Stimulated activated CD4-positive, alpha-beta T cell treated with anti-CD3 and anti-CD28 coated beads, Interleukin-2, amount 100 ng/mL, for 48 hours (primary cell): Measurements from ENCODE around the gene AKAP6.

Experiments
- DNase-seq, 2 donors: peaks; one replicate each; pipeline ENCODE4 v3.0.0-alpha.2; 2020

Gene AKAP6

GRCh38 chr14:32329146-32329545 is at the start of gene AKAP6:
Gene AKAP6, plus strand, starts transcription at chr14:32329298. Its CDS starts 104,196 bp downstream, at chr14:32433494.
- DNase-seq = no peak

- DNase-seq = no peak
Measured at GRCh38 chr14:32286602-32287001, 42.5 kb upstream of the AKAP6 start.

- no peak for DNase-seq
Measured at GRCh38 chr14:32296366-32296765, 32.7 kb upstream of the AKAP6 start.

- DNase-seq = no peak
Measured at GRCh38 chr14:32298346-32298745, 30.8 kb upstream of the AKAP6 start.

GRCh38 chr14:32300136-32300535 is 29.0 kb upstream of the AKAP6 start:
- no peak for DNase-seq

- no peak for DNase-seq
Measured at GRCh38 chr14:32303865-32304264, 25.2 kb upstream of the AKAP6 start.

GRCh38 chr14:32304296-32304695 is 24.8 kb upstream of the AKAP6 start:
- no peak for DNase-seq

GRCh38 chr14:32306549-32306948 is 22.5 kb upstream of the AKAP6 start:
- no peak for DNase-seq

GRCh38 chr14:32307881-32308582 is 21.1 kb upstream of the AKAP6 start:
- DNase-seq = no peak

- DNase-seq = no peak
Measured at GRCh38 chr14:32310876-32311275, 18.2 kb upstream of the AKAP6 start.

- no peak for DNase-seq
Measured at GRCh38 chr14:32311294-32312009, 17.6 kb upstream of the AKAP6 start.

- no peak for DNase-seq
Measured at GRCh38 chr14:32312010-32312331, 17.1 kb upstream of the AKAP6 start.

- DNase-seq = no peak
Measured at GRCh38 chr14:32313844-32314376, 15.2 kb upstream of the AKAP6 start.

GRCh38 chr14:32318087-32318795 is 10.9 kb upstream of the AKAP6 start:
- DNase-seq = no peak

GRCh38 chr14:32319368-32320049 is 9.6 kb upstream of the AKAP6 start:
- no peak for DNase-seq

GRCh38 chr14:32324601-32325000 is 4.5 kb upstream of the AKAP6 start:
- DNase-seq = no peak

- no peak for DNase-seq
Measured at GRCh38 chr14:32327255-32327961, 1.7 kb upstream of the AKAP6 start.

GRCh38 chr14:32329690-32330285 is 690 bp downstream of the AKAP6 start:
- DNase-seq = no peak

GRCh38 chr14:32330351-32331111 is 1.4 kb downstream of the AKAP6 start:
- DNase-seq = no peak

- no peak for DNase-seq
Measured at GRCh38 chr14:32331206-32331605, 2.1 kb downstream of the AKAP6 start.
